NCI-H510A treated with DMSO at 0.1 percent for 48 hours (cell line): ENCODE results near the gene NOS3.

Experiments
- DNase-seq: peaks from one replicate; lab custom pipeline; 2025; lab: John Stamatoyannopoulos, UW

Gene NOS3

GRCh38 chr7:150952331-150953050, 38.3 kb upstream of the NOS3 start:
- no peak for DNase-seq

- no peak for DNase-seq
These were observed 37.5 kb upstream of the NOS3 start for GRCh38 chr7:150953061-150953997.

GRCh38 chr7:150954201-150954985, 36.4 kb upstream of the NOS3 start:
- DNase-seq: no peak

GRCh38 chr7:150954986-150955518, 35.8 kb upstream of the NOS3 start:
- no peak for DNase-seq

GRCh38 chr7:150955519-150956394, 35.1 kb upstream of the NOS3 start:
- peak; percentile 52 for DNase-seq

GRCh38 chr7:150956395-150957132, 34.3 kb upstream of the NOS3 start:
- no peak for DNase-seq

GRCh38 chr7:150957133-150958020, 33.4 kb upstream of the NOS3 start:
- DNase-seq: no peak

- DNase-seq: no peak
These were observed 32.7 kb upstream of the NOS3 start for GRCh38 chr7:150958062-150958552.

GRCh38 chr7:150958597-150958996, 32.2 kb upstream of the NOS3 start:
- DNase-seq: no peak

GRCh38 chr7:150959081-150959480, 31.7 kb upstream of the NOS3 start:
- no peak for DNase-seq

- no peak for DNase-seq
These were observed 30.8 kb upstream of the NOS3 start for GRCh38 chr7:150959739-150960734.

GRCh38 chr7:150961510-150962289, 29.1 kb upstream of the NOS3 start:
- DNase-seq: no peak

- DNase-seq: no peak
These were observed 28.6 kb upstream of the NOS3 start for GRCh38 chr7:150962290-150962552.

- no peak for DNase-seq
These were observed 28.0 kb upstream of the NOS3 start for GRCh38 chr7:150962553-150963399.

GRCh38 chr7:150963707-150964559, 26.9 kb upstream of the NOS3 start:
- DNase-seq: no peak
